HFFc6 (cell line): ENCODE measurements around the gene CCSER2. TPM values are rescaled to one million over a fixed set of nuclear protein-coding genes. Genes with fewer than 3 reads are reported as not detected.
"Not testable (repeated sequence)": the region's sequence is repeated elsewhere in the genome, so short reads cannot be mapped to it uniquely, and the experiment has no call there.

Source experiments
- DNase-seq: peaks from one replicate; pipeline ENCODE4 v3.0.0-alpha.2; 2018
- H3K27ac Mint-ChIP-seq: 2 replicates; pipeline ENCODE4 v1.8.0; 2020; ENCODE audit warnings: mild to moderate bottlenecking, mixed read lengths
- H3K27me3 Mint-ChIP-seq: 2 replicates; pipeline ENCODE4 v1.8.0; 2021; ENCODE audit warnings: mild to moderate bottlenecking, moderate library complexity, mixed read lengths; ENCODE audit not compliant: insufficient read depth
- H3K36me3 Mint-ChIP-seq: 2 replicates; pipeline ENCODE4 v1.8.0; 2021; ENCODE audit warnings: low read depth, mixed read lengths
- H3K4me1 Mint-ChIP-seq: 2 replicates; pipeline ENCODE4 v1.8.0; 2020; ENCODE audit warnings: low read depth, mixed read lengths
- H3K4me3 Mint-ChIP-seq: 2 replicates; pipeline ENCODE4 v1.8.0; 2020; ENCODE audit warnings: mild to moderate bottlenecking, moderate library complexity, mixed read lengths
- H3K9me3 Mint-ChIP-seq: 2 replicates; pipeline ENCODE4 v1.8.0; 2020; ENCODE audit warnings: mild to moderate bottlenecking, mixed read lengths
- CTCF ChIP-seq: fragments of 200-600 bp; sonication (generic); IDR thresholded peaks from 2 replicates; pipeline ENCODE4 v1.5.0; 2021; ENCODE audit warnings: antibody characterized with exemption, mild to moderate bottlenecking
- total RNA-seq, 6 experiments: library from RNA; stranded (reverse); fragmentation: NEBNext Ultra II Directional; extraction: Animal tissue kit (Norgen Biotek cat#: 25700); gene quantifications; 2 replicates in 1 of 6; 3 replicates in 5 of 6; pipeline ENCODE4 v1.2.3, GENCODE V29; 2021

The CCSER2 gene
- total RNA-seq, 6 experiments from 2014 or later: 36.1 to 46.9 (median 43.0) TPM

GRCh38 chr10:84412482-84412881 is 84.1 kb downstream of the CCSER2 start:
- H3K4me3 Mint-ChIP-seq: no peak overlapping the region
- no peak for DNase-seq
- no peak for TF ChIP-seq CTCF
- H3K27me3 Mint-ChIP-seq: no peaks in the 10 kb centered on the region; the same call in 1 of the 2 replicates
- no peak overlapping the region for H3K27ac Mint-ChIP-seq
- H3K9me3 Mint-ChIP-seq: peaks cover 41% of the 10 kb centered on the region
- peaks cover 64% of the 10 kb centered on the region for H3K36me3 Mint-ChIP-seq
- no peaks in the 10 kb centered on the region for H3K4me1 Mint-ChIP-seq

GRCh38 chr10:84414110-84414509 is 85.7 kb downstream of the CCSER2 start:
- H3K27ac Mint-ChIP-seq, DNase-seq, H3K27me3 Mint-ChIP-seq, H3K4me3 Mint-ChIP-seq, H3K4me1 Mint-ChIP-seq: not testable (repeated sequence)
- Mint-ChIP-seq H3K36me3 (peaks cover 64% of the 10 kb centered on the region), H3K9me3 (peaks cover 41% of the 10 kb centered on the region)

- no peak for TF ChIP-seq CTCF
- peaks cover 52% of the 10 kb centered on the region for H3K36me3 Mint-ChIP-seq
- no peaks in the 10 kb centered on the region for H3K4me1 Mint-ChIP-seq
- H3K27me3 Mint-ChIP-seq: no peaks in the 10 kb centered on the region; the same call in 1 of the 2 replicates
- H3K27ac Mint-ChIP-seq: no peak overlapping the region
- peaks cover 41% of the 10 kb centered on the region for H3K9me3 Mint-ChIP-seq
- H3K4me3 Mint-ChIP-seq: no peak overlapping the region
- DNase-seq: no peak
Measured at GRCh38 chr10:84415539-84416244, 87.3 kb downstream of the CCSER2 start.

- no peak for TF ChIP-seq CTCF
- DNase-seq: no peak
- no peaks in the 10 kb centered on the region for H3K4me1 Mint-ChIP-seq
- no peaks in the 10 kb centered on the region; the same call in 1 of the 2 replicates for H3K27me3 Mint-ChIP-seq
- peaks cover 52% of the 10 kb centered on the region for H3K36me3 Mint-ChIP-seq
- H3K4me3 Mint-ChIP-seq: no peak overlapping the region
- H3K9me3 Mint-ChIP-seq: peaks cover 41% of the 10 kb centered on the region
- no peak overlapping the region for H3K27ac Mint-ChIP-seq
Measured at GRCh38 chr10:84416245-84416555, 87.8 kb downstream of the CCSER2 start.

GRCh38 chr10:84423719-84424118 is 95.3 kb downstream of the CCSER2 start:
- DNase-seq: peak; percentile 6
- Mint-ChIP-seq H3K27ac (peak overlapping the region; percentile 98), H3K4me3 (0 out of 2 replicates have a peak overlapping the region, but pooled peaks have one; percentile 8), H3K9me3 (no peaks in the 10 kb centered on the region; the same call in 1 of the 2 replicates), H3K27me3 (no peaks in the 10 kb centered on the region; the same call in 1 of the 2 replicates), H3K36me3 (peaks cover 11% of the 10 kb centered on the region), H3K4me1 (peaks cover 46% of the 10 kb centered on the region)
- no peak for TF ChIP-seq CTCF

GRCh38 chr10:84424731-84425167 is 96.4 kb downstream of the CCSER2 start:
- no peaks in the 10 kb centered on the region; the same call in 1 of the 2 replicates for H3K27me3 Mint-ChIP-seq
- H3K4me3 Mint-ChIP-seq: peak overlapping the region; percentile 88
- no peak for TF ChIP-seq CTCF
- DNase-seq: peak; percentile 93
- no peaks in the 10 kb centered on the region; the same call in 1 of the 2 replicates for H3K9me3 Mint-ChIP-seq
- peak overlapping the region; percentile 98 for H3K27ac Mint-ChIP-seq
- H3K4me1 Mint-ChIP-seq: peaks cover 56% of the 10 kb centered on the region
- peaks cover 11% of the 10 kb centered on the region for H3K36me3 Mint-ChIP-seq
